NCI-H2196 (cell line): ENCODE measurements around the gene ATG2A.

Experiments
- DNase-seq: peaks from one replicate; lab custom pipeline; 2025; ENCODE audit not compliant: unreplicated experiment; lab: John Stamatoyannopoulos, UW

Gene ATG2A

GRCh38 chr11:64870893-64871466, 46.0 kb downstream of the ATG2A start:
- no peak for DNase-seq

DNA sequence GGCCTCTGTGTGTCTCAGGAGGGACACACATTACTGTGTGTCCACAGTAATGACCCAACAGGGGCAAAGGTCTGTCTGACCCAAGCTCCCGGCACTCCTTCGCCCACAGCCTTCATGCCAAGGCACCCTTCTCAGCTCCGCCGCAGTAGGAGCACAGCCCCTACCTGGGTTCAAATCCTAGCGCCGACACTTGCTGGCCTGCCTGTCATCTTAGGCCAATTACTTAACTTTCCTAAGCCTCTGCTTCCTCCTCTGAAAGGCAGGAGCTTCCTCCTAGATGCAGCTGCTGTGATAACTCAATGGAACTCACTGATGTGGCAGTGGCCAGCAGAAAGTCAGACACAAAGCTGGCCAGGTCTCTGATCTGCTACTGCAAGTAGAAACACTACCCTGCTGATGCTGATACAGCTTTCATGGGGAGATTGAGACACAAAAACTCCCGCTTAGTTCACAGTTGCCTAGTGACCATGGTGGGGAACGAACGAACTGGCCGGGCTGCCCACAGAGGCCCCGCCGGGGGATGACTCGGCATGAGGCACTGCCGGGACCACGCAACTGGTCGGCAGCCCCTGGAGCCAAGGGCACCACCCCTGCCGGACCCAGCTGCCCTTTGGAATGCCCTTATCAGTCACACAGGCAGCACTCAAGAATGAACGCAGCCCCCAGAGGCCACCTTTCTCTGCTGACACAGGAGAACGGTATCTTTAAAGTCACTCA, 46.7 kb downstream of the ATG2A start:
- no peak for DNase-seq

- no peak for DNase-seq
Observed at GRCh38 chr11:64869571-64870175, 47.3 kb downstream of the ATG2A start.

DNA sequence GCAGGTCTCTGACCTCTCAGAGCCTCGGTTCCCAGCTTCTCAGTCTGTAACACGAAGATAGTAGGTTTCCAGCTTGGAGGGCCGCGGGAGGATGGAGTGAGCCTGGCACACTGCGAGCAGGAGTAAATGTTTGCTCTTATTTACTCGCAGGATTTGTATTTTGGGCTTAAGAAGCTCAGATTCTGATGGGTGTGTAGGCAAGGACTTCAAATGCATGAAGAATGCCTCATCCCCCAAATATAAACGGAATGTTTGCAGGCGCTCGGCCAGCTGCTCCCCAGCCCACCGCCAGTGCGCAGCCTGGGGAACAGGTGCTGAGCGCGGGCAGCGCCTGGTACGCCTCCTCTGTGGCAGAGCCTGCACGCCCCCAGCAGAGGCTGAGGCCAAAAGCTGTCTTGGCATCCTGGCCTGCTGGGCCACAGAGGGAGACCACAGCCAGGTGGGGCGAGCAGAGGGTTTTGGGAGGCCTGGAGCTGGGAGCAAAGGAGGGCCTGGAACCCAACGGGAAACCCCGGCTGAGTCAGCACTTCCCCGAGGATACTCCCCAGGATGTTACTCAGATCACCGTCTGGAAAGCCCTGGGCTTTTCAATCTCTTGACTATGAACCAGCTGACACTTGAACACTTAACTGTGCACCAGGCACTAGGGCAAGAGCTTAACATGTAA, 48.0 kb downstream of the ATG2A start:
- no peak for DNase-seq

GRCh38 chr11:64867748-64868462, 49.1 kb downstream of the ATG2A start:
- no peak for DNase-seq

DNA sequence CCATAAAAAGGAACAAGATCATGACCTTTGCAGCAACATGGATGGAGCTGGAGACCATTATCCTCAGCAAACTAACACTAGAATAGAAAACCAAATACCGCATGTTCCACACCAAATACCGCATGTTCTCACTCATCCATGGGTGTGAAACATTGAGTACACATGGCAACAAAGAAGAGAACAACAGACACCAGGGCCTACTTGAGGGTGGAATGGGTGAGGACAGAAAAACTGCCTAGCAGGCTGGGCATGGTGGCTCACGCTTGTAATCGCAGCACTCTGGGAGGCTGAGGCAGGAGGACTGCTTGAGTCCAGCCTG, 50.9 kb downstream of the ATG2A start:
- DNase-seq: no peak

GRCh38 chr11:64865286-64866172, 51.5 kb downstream of the ATG2A start:
- no peak for DNase-seq

DNA sequence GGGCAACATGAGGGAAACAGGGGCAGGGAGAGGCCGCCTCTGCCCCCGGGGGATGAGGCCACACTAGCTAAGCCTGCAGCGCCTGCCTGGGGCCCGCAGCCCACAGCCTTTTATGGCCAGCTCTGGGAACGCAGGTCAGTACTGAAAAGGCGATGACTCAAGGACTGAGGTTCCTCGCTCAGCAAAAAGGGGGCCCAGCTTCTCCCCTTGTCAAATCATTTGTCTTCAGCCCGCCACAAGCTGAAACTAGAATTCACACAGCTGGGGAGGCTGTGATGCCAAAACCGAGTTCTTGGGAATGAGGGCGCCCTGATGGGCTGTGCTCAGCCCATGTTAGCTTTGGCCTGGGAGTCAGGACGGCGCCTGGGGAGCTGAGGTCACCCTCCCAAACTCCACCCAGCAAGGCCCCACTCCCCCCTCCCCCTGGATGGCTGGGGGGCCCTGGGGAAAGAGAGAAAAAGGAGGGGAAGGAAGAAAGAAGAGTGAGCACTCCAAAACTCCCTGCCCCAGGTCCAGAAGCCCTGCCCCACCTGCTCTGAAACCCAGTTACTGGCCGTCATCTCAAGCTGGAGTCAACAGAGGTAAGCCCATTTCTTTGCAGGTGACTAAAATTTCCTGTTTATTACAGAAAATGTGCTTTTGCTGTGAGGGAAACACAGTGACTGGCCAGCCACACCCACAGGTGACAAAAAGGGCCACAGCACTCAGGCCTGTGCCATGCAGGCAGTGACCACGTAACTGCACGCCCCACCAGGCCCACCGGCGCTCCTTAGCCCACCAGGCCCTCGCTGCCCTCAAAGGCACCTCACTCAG, 52.3 kb downstream of the ATG2A start:
- DNase-seq: no peak

GRCh38 chr11:64864135-64864472, 52.9 kb downstream of the ATG2A start:
- no peak for DNase-seq

DNA sequence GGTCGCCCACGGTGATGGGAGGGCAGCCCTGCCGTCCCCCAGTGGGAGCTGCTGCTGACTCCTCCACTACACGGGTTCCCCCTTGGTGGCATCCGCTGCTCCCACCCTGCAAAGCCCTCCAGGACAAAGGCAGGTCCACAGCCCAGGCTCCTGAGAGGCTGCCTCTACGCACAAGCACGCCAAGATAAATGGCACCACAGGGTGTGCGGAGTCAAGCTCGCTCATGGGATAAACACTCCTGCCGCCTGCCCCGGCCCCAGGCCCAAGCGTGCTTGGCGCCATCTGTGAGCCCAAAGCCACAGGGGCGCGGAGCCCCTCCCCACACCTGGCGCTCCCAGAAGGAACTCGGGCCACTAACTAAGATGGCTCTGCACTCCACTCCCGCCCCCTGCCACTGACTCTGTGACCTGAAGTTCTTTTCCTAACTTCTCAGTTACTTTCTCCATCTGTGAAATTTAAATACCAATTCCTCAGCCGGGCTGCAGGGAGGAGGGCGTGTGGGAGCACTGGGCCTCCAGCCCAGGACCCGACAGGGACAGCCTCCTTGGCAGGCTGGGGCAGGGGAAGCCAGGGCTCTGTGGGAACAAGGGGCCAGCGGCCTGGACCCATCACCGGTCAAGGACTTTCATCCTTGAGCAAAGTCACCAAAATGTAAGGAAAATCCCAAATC, 53.5 kb downstream of the ATG2A start:
- no peak for DNase-seq

- no peak for DNase-seq
Observed at GRCh38 chr11:64862987-64863390, 54.0 kb downstream of the ATG2A start.

GRCh38 chr11:64861227-64861975, 55.6 kb downstream of the ATG2A start:
- DNase-seq: no peak

DNA sequence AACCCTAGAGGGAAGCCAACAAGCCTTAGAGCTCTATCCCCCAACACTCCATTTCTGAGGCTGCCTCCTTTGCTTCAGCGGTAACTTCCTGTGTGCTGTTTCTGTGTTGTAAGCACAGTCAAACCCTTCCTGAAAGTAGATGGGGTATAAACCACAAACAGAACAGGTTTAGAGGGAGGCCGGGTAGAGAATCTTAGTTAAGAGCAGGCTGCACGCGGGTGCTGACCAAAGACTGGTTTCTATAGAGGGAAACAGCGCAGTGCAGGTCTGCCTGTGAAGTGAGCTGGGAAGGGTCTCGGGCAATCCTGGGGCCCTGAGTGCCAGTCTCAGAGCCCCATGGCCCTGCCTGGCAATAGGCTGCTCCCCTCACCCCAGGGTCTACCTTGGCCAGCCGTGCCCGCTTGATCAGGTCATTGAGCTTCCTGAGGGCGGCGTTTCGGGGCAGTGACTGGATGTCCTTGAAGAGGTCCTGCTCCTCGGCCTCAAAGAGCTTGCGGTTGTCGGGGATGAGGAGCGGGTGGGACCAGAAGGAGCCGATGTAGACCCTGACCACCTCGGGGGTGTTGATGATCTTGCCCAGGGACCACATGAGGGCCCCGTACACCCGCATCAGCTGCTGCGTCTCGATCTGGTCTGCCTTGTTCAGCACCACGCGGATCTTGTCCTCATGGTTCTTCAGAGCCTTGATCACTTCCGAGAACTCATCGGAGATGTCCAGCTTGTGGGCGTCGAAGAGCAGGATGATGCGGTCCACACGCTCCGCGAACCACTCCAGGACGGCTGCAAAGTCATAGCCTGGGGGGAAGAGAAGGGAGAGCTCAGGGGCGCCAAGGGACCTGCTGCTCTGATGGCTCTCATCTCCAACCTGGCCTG, 57.2 kb downstream of the ATG2A start:
- no peak for DNase-seq

- DNase-seq: no peak
Observed at GRCh38 chr11:64858467-64859263, 58.3 kb downstream of the ATG2A start.

- DNase-seq: no peak
Observed at GRCh38 chr11:64857485-64857884, 59.5 kb downstream of the ATG2A start.

DNA sequence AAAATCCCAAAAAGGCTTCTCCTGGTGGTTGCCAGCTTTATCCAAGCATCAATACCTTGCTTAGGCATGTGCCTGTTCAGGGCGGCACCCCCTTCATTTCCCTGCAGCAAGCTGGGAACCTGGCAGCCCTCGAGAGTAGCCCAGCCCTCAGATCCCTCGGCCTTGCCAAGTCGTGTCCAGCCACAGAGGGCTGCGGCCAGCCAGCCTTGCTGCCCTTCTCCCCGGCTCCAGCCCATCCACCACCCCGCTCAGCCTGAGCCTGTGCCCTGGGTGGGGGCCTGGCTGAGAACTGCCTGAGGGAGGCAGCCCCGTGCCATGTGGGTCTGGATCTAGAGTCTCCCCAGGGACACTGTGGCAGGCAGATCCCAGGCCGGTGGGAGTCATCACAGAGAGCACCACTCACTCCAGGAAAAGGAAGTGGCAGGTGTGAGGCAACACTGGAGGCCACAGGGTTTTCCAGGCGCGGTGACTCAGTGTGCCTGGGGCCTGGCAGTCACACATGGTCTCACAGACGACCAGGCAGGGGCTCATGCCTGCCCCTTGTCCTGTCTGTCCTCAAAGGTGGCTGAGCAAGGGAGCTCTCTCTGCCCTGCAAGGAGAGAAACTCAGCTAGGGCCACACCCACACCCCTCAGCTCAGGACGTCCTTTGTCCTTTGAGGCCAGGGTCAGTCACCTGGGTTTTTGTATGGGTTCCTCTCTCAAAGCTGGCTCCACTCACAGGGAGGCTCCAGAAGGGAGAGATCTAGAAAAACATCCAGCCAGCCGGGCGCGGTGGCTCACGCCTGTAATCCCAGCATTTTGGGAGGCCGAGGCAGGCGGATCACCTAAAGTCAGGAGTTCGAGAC, 60.4 kb downstream of the ATG2A start:
- no peak for DNase-seq
